Measurements from ENCODE around the gene LRRC28.

GRCh38 chr15:99279827-99280226 lies 28.5 kb downstream of the LRRC28 start:
- TF ChIP-seq, protein P1, sequence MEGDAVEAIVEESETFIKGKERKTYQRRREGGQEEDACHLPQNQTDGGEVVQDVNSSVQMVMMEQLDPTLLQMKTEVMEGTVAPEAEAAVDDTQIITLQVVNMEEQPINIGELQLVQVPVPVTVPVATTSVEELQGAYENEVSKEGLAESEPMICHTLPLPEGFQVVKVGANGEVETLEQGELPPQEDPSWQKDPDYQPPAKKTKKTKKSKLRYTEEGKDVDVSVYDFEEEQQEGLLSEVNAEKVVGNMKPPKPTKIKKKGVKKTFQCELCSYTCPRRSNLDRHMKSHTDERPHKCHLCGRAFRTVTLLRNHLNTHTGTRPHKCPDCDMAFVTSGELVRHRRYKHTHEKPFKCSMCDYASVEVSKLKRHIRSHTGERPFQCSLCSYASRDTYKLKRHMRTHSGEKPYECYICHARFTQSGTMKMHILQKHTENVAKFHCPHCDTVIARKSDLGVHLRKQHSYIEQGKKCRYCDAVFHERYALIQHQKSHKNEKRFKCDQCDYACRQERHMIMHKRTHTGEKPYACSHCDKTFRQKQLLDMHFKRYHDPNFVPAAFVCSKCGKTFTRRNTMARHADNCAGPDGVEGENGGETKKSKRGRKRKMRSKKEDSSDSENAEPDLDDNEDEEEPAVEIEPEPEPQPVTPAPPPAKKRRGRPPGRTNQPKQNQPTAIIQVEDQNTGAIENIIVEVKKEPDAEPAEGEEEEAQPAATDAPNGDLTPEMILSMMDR (IDR thresholded peaks at IDR 0.05): no peak
- TF ChIP-seq NFIC (IDR thresholded peaks at IDR 0.05; ENCODE audit: borderline replicate concordance) (no peak), GATA2 (CRISPR knock-in tag; IDR thresholded peaks at IDR 0.05) (no peak), USF1 (IDR thresholded peaks at IDR 0.05; ENCODE audit: borderline replicate concordance, low read depth) (no peak), RCOR1 (IDR thresholded peaks at IDR 0.05; ENCODE audit: low read length) (no peak), ZBTB33 (IDR thresholded peaks at IDR 0.05; ENCODE audit: borderline replicate concordance, low read depth) (no peak), RAD21 (IDR thresholded peaks at IDR 0.05; ENCODE audit: low read length) (no peak), SMC3 (IDR thresholded peaks at IDR 0.05; ENCODE audit: low read depth, low read length) (no peak)
- TF ChIP-seq, protein P2, sequence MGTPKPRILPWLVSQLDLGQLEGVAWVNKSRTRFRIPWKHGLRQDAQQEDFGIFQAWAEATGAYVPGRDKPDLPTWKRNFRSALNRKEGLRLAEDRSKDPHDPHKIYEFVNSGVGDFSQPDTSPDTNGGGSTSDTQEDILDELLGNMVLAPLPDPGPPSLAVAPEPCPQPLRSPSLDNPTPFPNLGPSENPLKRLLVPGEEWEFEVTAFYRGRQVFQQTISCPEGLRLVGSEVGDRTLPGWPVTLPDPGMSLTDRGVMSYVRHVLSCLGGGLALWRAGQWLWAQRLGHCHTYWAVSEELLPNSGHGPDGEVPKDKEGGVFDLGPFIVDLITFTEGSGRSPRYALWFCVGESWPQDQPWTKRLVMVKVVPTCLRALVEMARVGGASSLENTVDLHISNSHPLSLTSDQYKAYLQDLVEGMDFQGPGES (IDR thresholded peaks at IDR 0.05; ENCODE audit: low read depth, low read length): no peak
- TF ChIP-seq, protein P3, sequence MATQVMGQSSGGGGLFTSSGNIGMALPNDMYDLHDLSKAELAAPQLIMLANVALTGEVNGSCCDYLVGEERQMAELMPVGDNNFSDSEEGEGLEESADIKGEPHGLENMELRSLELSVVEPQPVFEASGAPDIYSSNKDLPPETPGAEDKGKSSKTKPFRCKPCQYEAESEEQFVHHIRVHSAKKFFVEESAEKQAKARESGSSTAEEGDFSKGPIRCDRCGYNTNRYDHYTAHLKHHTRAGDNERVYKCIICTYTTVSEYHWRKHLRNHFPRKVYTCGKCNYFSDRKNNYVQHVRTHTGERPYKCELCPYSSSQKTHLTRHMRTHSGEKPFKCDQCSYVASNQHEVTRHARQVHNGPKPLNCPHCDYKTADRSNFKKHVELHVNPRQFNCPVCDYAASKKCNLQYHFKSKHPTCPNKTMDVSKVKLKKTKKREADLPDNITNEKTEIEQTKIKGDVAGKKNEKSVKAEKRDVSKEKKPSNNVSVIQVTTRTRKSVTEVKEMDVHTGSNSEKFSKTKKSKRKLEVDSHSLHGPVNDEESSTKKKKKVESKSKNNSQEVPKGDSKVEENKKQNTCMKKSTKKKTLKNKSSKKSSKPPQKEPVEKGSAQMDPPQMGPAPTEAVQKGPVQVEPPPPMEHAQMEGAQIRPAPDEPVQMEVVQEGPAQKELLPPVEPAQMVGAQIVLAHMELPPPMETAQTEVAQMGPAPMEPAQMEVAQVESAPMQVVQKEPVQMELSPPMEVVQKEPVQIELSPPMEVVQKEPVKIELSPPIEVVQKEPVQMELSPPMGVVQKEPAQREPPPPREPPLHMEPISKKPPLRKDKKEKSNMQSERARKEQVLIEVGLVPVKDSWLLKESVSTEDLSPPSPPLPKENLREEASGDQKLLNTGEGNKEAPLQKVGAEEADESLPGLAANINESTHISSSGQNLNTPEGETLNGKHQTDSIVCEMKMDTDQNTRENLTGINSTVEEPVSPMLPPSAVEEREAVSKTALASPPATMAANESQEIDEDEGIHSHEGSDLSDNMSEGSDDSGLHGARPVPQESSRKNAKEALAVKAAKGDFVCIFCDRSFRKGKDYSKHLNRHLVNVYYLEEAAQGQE (IDR thresholded peaks at IDR 0.05; ENCODE audit: low read depth, low read length): no peak
- TF ChIP-seq, protein P4, sequence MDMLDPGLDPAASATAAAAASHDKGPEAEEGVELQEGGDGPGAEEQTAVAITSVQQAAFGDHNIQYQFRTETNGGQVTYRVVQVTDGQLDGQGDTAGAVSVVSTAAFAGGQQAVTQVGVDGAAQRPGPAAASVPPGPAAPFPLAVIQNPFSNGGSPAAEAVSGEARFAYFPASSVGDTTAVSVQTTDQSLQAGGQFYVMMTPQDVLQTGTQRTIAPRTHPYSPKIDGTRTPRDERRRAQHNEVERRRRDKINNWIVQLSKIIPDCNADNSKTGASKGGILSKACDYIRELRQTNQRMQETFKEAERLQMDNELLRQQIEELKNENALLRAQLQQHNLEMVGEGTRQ (IDR thresholded peaks at IDR 0.05; ENCODE audit: borderline replicate concordance, low read depth, low read length): no peak
- TF ChIP-seq, protein P5, sequence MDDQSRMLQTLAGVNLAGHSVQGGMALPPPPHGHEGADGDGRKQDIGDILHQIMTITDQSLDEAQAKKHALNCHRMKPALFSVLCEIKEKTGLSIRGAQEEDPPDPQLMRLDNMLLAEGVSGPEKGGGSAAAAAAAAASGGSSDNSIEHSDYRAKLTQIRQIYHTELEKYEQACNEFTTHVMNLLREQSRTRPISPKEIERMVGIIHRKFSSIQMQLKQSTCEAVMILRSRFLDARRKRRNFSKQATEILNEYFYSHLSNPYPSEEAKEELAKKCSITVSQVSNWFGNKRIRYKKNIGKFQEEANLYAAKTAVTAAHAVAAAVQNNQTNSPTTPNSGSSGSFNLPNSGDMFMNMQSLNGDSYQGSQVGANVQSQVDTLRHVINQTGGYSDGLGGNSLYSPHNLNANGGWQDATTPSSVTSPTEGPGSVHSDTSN (IDR thresholded peaks at IDR 0.05): no peak; the same call in 1 of the 2 replicates
